ENCODE measurements around the gene NTHL1. TPM values are rescaled to one million over a fixed set of nuclear protein-coding genes. Genes with fewer than 3 reads are reported as not detected.

The NTHL1 gene
- total RNA-seq, 4 donors from 2014 or later = 7.1 to 18.1 (median 10.9) TPM

DNA sequence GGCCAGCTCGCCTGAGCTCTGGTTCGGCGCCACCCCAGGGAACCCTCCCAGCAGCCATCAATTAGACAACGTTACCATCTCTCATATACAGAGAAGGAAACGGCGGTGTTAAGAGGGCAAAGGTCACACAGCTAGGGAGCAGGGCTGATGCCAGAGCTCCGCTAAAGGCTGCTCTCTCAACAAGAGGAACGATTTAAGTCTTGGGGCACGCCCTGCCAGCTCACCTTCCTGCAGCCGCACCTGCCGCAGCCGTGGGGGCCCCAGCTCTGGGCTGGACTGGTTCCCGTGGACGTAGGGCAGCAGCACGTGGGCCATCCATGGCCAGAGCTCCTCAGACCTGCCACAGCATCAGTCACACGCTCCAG is 44.6 kb upstream of the NTHL1 start:
- TF ChIP-seq CTCF (IDR thresholded peaks at IDR 0.05) = no peak
- ATAC-seq (ENCODE audit: low FRiP score) (no peak), DNase-seq (ENCODE audit: low spot score) (no peak)

GRCh38 chr16:2091547-2092255 is 44.1 kb upstream of the NTHL1 start:
- DNase-seq (ENCODE audit: low spot score) (no peak), ATAC-seq (ENCODE audit: low FRiP score) (no peak)
- TF ChIP-seq CTCF (IDR thresholded peaks at IDR 0.05) = no peak

DNA sequence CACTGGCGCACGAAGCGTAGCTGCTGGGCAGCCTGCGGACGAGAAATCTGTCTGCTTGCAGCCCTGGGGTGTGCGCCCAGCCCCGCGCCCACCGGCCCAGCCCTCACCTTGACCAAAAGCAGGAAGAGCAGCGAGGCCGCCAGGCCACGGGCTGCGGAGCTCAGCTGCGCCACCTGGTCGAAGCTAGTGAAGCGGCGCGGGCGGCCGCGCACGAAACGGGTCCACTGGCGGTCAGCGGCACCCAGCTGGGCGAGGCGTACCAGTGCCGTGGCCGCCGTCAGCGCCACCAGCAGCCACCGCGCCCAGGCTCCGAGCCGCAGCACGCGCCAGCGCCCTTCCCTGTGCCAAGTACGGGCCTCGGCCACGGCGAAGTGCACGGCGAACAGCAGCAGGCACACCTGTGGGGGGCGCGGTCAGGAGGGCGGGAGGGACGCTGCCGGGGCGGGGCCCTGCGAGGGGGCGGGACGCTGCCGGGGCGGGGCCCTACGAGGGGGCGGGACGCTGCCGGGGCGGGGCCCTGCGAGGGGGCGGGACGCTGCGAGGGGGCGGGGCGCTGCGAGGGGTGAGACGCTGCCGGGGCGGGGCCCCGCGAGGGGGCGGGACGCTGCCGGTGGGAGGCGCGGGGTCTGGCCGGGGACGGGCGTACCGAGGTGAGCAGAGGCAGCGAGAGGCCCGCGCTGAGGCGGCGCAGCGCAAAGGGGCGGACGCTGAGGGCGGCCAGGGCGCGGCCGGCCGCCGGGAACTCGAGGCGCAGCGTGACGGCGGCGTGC is 43.3 kb upstream of the NTHL1 start:
- no peak for TF ChIP-seq CTCF (IDR thresholded peaks at IDR 0.05)
- ATAC-seq (ENCODE audit: low FRiP score) (no peak), DNase-seq (ENCODE audit: low spot score) (no peak)

GRCh38 chr16:2090481-2090776 is 42.8 kb upstream of the NTHL1 start:
- ATAC-seq (ENCODE audit: low FRiP score) (no peak), DNase-seq (ENCODE audit: low spot score) (no peak)
- no peak for TF ChIP-seq CTCF (IDR thresholded peaks at IDR 0.05)

DNA sequence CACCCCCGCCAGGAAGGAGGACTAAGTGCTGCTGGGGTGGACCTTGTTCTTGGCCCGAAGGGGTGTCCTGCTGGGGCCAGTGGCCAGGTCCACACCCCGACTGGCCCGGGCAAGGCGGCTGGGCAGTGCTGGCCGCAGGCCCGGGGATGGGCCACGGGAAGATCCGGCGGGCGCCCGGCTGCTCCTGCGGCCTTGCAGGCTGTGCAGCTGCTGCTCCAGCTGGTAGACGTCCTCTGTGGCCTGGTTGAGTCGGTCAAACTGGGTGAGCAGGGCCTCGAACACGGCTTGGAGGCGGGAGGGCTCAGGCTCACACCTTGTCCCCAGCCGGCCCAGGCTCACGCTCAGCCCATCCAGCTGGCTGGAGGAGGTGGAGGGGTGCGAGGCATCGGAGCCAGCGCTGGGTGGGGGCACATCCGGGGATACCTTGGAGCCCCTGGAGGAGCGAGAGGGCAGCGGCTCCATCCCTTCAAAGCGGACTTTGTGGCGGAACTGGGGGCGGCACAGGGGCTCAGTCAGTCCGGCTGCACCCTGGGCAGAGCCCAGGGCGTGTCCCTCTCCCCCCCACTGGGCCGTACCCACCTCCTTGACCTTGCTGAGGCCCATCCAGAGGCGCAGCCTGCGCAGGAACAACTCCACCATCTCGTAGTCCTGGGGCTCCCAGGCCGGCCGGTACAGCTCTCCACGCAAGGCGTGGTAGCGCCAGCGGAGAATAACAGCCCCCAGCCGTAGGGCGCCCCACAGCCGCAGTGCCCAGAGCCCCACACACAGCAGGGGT is 42.3 kb upstream of the NTHL1 start:
- no peak for TF ChIP-seq CTCF (IDR thresholded peaks at IDR 0.05)
- DNase-seq (ENCODE audit: low spot score) (no peak), ATAC-seq (ENCODE audit: low FRiP score) (no peak)

GRCh38 chr16:2088759-2089358 is 41.2 kb upstream of the NTHL1 start:
- DNase-seq (ENCODE audit: low spot score) (no peak), ATAC-seq (ENCODE audit: low FRiP score) (no peak)
- no peak for TF ChIP-seq CTCF (IDR thresholded peaks at IDR 0.05)

Data from omental fat pad (tissue), 4 donors.